ENCODE data around the gene CRMP1. TPM values are rescaled to one million over a fixed set of nuclear protein-coding genes. Genes with fewer than 3 reads are reported as not detected.

CRMP1 gene
- total RNA-seq, 1 donor from 2014 or later = 1.3 TPM

Other genes with a start within 250 kb of the CRMP1 start
- gene EVC2, start 184.5 kb downstream of the CRMP1 start, total RNA-seq = 6.1 TPM
- gene EVC, start 181.9 kb downstream of the CRMP1 start, total RNA-seq = 24.1 TPM
- 0.05 TPM for gene C4orf50, start 125.3 kb upstream of the CRMP1 start, total RNA-seq